GM21526 (cell line): Measurements from ENCODE around the gene SLC2A1.

Experiments used
- ATAC-seq: cut with Tn5 transposase; IDR thresholded peaks from one replicate; pipeline ENCODE4 v1.9.1; 2021; ENCODE audit warnings: moderate library complexity; ENCODE audit not compliant: unreplicated experiment, low FRiP score

The SLC2A1 gene

GRCh38 chr1:42958488-42959319 lies at the start of gene SLC2A1:
Gene SLC2A1 (minus strand): TSS chr1:42958868. CDS start chr1:42958651, 217 bp downstream.
- peak; percentile 75 for ATAC-seq

GRCh38 chr1:43007377-43008114 lies 48.9 kb upstream of the SLC2A1 start:
- ATAC-seq = no peak

- ATAC-seq = no peak
These were observed 47.0 kb upstream of the SLC2A1 start for GRCh38 chr1:43005460-43006361.

GRCh38 chr1:43004587-43005459 lies 46.2 kb upstream of the SLC2A1 start:
- no peak for ATAC-seq

GRCh38 chr1:43002766-43003165 lies 44.1 kb upstream of the SLC2A1 start:
- ATAC-seq = no peak

- no peak for ATAC-seq
These were observed 43.4 kb upstream of the SLC2A1 start for GRCh38 chr1:43002116-43002515.

- ATAC-seq = no peak
These were observed 42.8 kb upstream of the SLC2A1 start for GRCh38 chr1:43001434-43001833.

GRCh38 chr1:43000271-43000670 lies 41.6 kb upstream of the SLC2A1 start:
- ATAC-seq = no peak

- no peak for ATAC-seq
These were observed 40.6 kb upstream of the SLC2A1 start for GRCh38 chr1:42999308-42999707.

GRCh38 chr1:42998386-42998785 lies 39.7 kb upstream of the SLC2A1 start:
- no peak for ATAC-seq

- ATAC-seq = no peak
These were observed 37.8 kb upstream of the SLC2A1 start for GRCh38 chr1:42996384-42996970.

GRCh38 chr1:42993502-42994136 lies 35.0 kb upstream of the SLC2A1 start:
- ATAC-seq = no peak

- no peak for ATAC-seq
These were observed 33.4 kb upstream of the SLC2A1 start for GRCh38 chr1:42992054-42992571.

GRCh38 chr1:42990757-42991346 lies 32.2 kb upstream of the SLC2A1 start:
- no peak for ATAC-seq

GRCh38 chr1:42983693-42984092 lies 25.0 kb upstream of the SLC2A1 start:
- no peak for ATAC-seq

GRCh38 chr1:42983253-42983652 lies 24.6 kb upstream of the SLC2A1 start:
- no peak for ATAC-seq

GRCh38 chr1:42982641-42983040 lies 24.0 kb upstream of the SLC2A1 start:
- ATAC-seq = no peak

GRCh38 chr1:42981871-42982270 lies 23.2 kb upstream of the SLC2A1 start:
- no peak for ATAC-seq
